HT1080 (cell line): ENCODE results near the gene SIPA1. TPM values are rescaled to one million over a fixed set of nuclear protein-coding genes. Genes with fewer than 3 reads are reported as not detected.
"Not testable (repeated sequence)": the region's sequence is repeated elsewhere in the genome, so short reads cannot be mapped to it uniquely, and the experiment has no call there.

Experiments
- DNase-seq: peaks from one replicate; pipeline ENCODE4 v3.0.0-alpha.2; 2015; ENCODE audit warnings: low read depth
- total RNA-seq: library from RNA; depleted of rRNA; stranded (reverse); fragments of >200 nt; shearing (Covaris generic); gene quantifications from 2 replicates; pipeline ENCODE4 v1.2.3, GENCODE V29; 2014

SIPA1 gene
- total RNA-seq, 1 experiment from 2014 or later: 19.2 TPM

GRCh38 chr11:65621460-65621859 is 16.4 kb upstream of the SIPA1 start:
- DNase-seq: no peak

- no peak for DNase-seq
Observed at GRCh38 chr11:65622011-65622410, 15.9 kb upstream of the SIPA1 start.

- DNase-seq: no peak
Observed at GRCh38 chr11:65623177-65623576, 14.7 kb upstream of the SIPA1 start.

GRCh38 chr11:65623852-65624616 is 13.9 kb upstream of the SIPA1 start:
- no peak for DNase-seq

GRCh38 chr11:65624931-65625627 is 12.8 kb upstream of the SIPA1 start:
- DNase-seq: no peak

GRCh38 chr11:65625628-65626342 is 12.1 kb upstream of the SIPA1 start:
- DNase-seq: peak; percentile 58

- DNase-seq: no peak
Observed at GRCh38 chr11:65627202-65627601, 10.7 kb upstream of the SIPA1 start.

GRCh38 chr11:65629579-65629978 is 8.3 kb upstream of the SIPA1 start:
- no peak for DNase-seq

GRCh38 chr11:65630215-65630614 is 7.7 kb upstream of the SIPA1 start:
- DNase-seq: no peak

- no peak for DNase-seq
Observed at GRCh38 chr11:65633390-65634108, 4.4 kb upstream of the SIPA1 start.

- DNase-seq: no peak
Observed at GRCh38 chr11:65634109-65634436, 3.8 kb upstream of the SIPA1 start.

- no peak for DNase-seq
Observed at GRCh38 chr11:65634440-65634839, 3.5 kb upstream of the SIPA1 start.

- DNase-seq: no peak
Observed at GRCh38 chr11:65634905-65635731, 2.8 kb upstream of the SIPA1 start.

- DNase-seq: no peak
Observed at GRCh38 chr11:65636108-65637031, 1.5 kb upstream of the SIPA1 start.

- no peak for DNase-seq
Observed at GRCh38 chr11:65637032-65637557, 806 bp upstream of the SIPA1 start.

- DNase-seq: not testable (repeated sequence)
Observed at GRCh38 chr11:65639228-65639597, 1.3 kb downstream of the SIPA1 start.

GRCh38 chr11:65639623-65640482 is 2.0 kb downstream of the SIPA1 start:
- DNase-seq: no peak

GRCh38 chr11:65640483-65641296 is 2.8 kb downstream of the SIPA1 start:
- no peak for DNase-seq
